Endothelial cell (in vitro differentiated cells): ENCODE measurements around the gene TSPAN9. TPM values are rescaled to one million over a fixed set of nuclear protein-coding genes. Genes with fewer than 3 reads are reported as not detected.

ENCODE experiments used
- DNase-seq: peaks from one replicate; pipeline ENCODE4 v3.0.0; 2021; ENCODE audit warnings: low spot score
- H3K27ac Mint-ChIP-seq: one replicate; pipeline ENCODE4 v1.8.0; 2021; ENCODE audit warnings: mixed read lengths, inconsistent platforms; ENCODE audit not compliant: unreplicated experiment
- H3K27me3 Mint-ChIP-seq: one replicate; pipeline ENCODE4 v1.8.0; 2021; ENCODE audit warnings: mild to moderate bottlenecking, moderate library complexity, mixed read lengths, inconsistent platforms; ENCODE audit not compliant: unreplicated experiment
- H3K36me3 Mint-ChIP-seq: one replicate; pipeline ENCODE4 v1.8.0; 2021; ENCODE audit warnings: mild to moderate bottlenecking, low read depth, mixed read lengths, inconsistent platforms; ENCODE audit not compliant: unreplicated experiment
- H3K4me1 Mint-ChIP-seq: one replicate; pipeline ENCODE4 v1.8.0; 2021; ENCODE audit warnings: mild to moderate bottlenecking, mixed read lengths, inconsistent platforms; ENCODE audit not compliant: unreplicated experiment
- H3K4me3 Mint-ChIP-seq: one replicate; pipeline ENCODE4 v1.8.0; 2021; ENCODE audit warnings: mild to moderate bottlenecking, mixed read lengths, inconsistent platforms; ENCODE audit not compliant: unreplicated experiment
- H3K9me3 Mint-ChIP-seq: one replicate; pipeline ENCODE4 v1.8.0; 2021; ENCODE audit warnings: mixed read lengths, inconsistent platforms; ENCODE audit not compliant: unreplicated experiment
- CTCF ChIP-seq: fragments of 200-600 bp; sonication (generic); IDR thresholded peaks from one replicate; pipeline ENCODE4 v1.5.0; 2021; ENCODE audit warnings: antibody characterized with exemption; ENCODE audit not compliant: unreplicated experiment
- total RNA-seq: library from RNA; stranded (reverse); fragmentation: NEBNext Ultra II Directional; extraction: Animal tissue kit (Norgen Biotek cat#: 25700); gene quantifications from one replicate; pipeline ENCODE4 v1.2.1, GENCODE V29; 2021; ENCODE audit not compliant: unreplicated experiment

TSPAN9 gene
- total RNA-seq, 1 donor from 2014 or later, result 116 TPM

GRCh38 chr12:3176754-3177153, 99.6 kb downstream of the TSPAN9 start:
- no peak for TF ChIP-seq CTCF
- Mint-ChIP-seq H3K4me3 (peak overlapping the region; percentile 68), H3K36me3 (peaks cover 4% of the 10 kb centered on the region), H3K27me3 (peaks cover 16% of the 10 kb centered on the region), H3K27ac (peak overlapping the region; percentile 83), H3K9me3 (no peaks in the 10 kb centered on the region), H3K4me1 (peaks cover 52% of the 10 kb centered on the region)
- DNase-seq, result no peak

- no peaks in the 10 kb centered on the region for H3K9me3 Mint-ChIP-seq
- H3K4me3 Mint-ChIP-seq, result no peak overlapping the region
- TF ChIP-seq CTCF, result no peak
- H3K4me1 Mint-ChIP-seq, result peaks cover 52% of the 10 kb centered on the region
- H3K27ac Mint-ChIP-seq, result no peak overlapping the region
- peaks cover 4% of the 10 kb centered on the region for H3K36me3 Mint-ChIP-seq
- H3K27me3 Mint-ChIP-seq, result peaks cover 16% of the 10 kb centered on the region
- no peak for DNase-seq
These were observed 100.7 kb downstream of the TSPAN9 start for GRCh38 chr12:3177778-3178425.

GRCh38 chr12:3178671-3179313, 101.6 kb downstream of the TSPAN9 start:
- Mint-ChIP-seq H3K4me3 (no peak overlapping the region), H3K9me3 (no peaks in the 10 kb centered on the region), H3K4me1 (peaks cover 46% of the 10 kb centered on the region), H3K36me3 (no peaks in the 10 kb centered on the region), H3K27me3 (peaks cover 12% of the 10 kb centered on the region), H3K27ac (peak overlapping the region; percentile 92)
- peak; percentile 41 for DNase-seq
- no peak for TF ChIP-seq CTCF

DNA sequence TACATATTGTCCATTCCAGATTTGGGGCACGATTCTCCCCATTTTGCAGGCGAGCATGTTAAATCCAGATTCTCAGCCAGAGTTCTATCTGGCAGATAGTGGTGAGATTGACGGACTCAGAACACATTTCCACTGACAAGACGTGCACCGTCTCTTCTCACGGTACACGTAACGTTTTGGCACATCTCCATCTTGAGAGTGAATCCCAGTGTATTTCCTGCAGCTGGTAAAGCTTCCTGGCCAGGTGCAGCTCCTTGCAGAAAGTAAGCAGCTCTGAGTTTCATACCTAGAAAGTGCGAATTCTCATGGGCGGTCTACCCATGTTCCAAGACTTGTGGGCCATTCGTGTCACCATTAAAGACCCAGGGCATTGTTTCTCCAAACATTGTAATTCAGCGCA, 102.6 kb downstream of the TSPAN9 start:
- TF ChIP-seq CTCF, result no peak
- H3K9me3 Mint-ChIP-seq, result no peaks in the 10 kb centered on the region
- H3K27me3 Mint-ChIP-seq, result peaks cover 12% of the 10 kb centered on the region
- peaks cover 49% of the 10 kb centered on the region for H3K4me1 Mint-ChIP-seq
- DNase-seq, result no peak
- no peaks in the 10 kb centered on the region for H3K36me3 Mint-ChIP-seq
- no peak overlapping the region for H3K4me3 Mint-ChIP-seq
- H3K27ac Mint-ChIP-seq, result no peak overlapping the region

- no peak for TF ChIP-seq CTCF
- H3K36me3 Mint-ChIP-seq, result peaks cover 5% of the 10 kb centered on the region
- no peaks in the 10 kb centered on the region for H3K9me3 Mint-ChIP-seq
- H3K27me3 Mint-ChIP-seq, result peaks cover 13% of the 10 kb centered on the region
- peaks cover 54% of the 10 kb centered on the region for H3K4me1 Mint-ChIP-seq
- DNase-seq, result no peak
- no peak overlapping the region for H3K4me3 Mint-ChIP-seq
- no peak overlapping the region for H3K27ac Mint-ChIP-seq
These were observed 105.2 kb downstream of the TSPAN9 start for GRCh38 chr12:3182426-3182825.
